ENCODE results near the gene SCGB3A2.

SCGB3A2 gene

DNA sequence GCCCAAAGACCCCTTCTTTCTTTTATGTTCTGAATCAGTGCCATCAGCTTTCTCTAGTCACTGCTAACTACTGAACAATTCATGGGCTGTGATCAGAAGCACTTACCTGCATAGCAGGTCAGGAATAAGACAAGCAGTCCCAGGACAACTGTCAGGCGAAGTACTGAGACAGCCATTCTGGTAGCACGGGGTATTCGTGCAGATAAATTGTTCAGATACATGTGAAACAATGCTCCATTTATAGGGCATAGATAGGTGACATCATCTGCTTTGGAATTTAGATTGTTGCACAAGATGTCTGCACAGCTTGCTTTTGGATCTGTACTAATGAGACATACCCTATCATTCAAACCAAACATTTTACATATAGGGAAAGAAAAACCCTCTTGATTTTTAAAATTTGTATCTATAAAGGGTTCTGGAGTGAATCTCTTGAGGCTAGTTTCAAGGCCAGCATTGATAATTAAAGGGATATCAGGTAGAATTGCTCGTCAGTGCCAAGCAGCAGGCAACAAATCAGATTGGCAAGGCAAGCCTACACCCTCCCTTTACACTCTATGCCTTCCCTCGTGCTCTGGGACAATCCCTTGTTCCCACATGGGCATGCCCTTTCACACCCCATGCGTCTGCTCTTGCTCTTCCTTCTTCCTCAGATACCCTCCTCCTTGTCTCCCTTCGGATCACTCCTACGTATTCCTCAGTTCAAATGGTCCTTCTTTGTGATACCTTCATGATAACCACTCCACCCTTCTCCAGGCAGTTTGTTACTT lies 28.0 kb downstream of the SCGB3A2 start, which contains the start of gene C5orf46:
C5orf46 (minus strand) TSS at position 213 of the 770 bp plus-strand sequence; CDS start at position 176, 37 bp downstream.
- no peak for DNase-seq

DNA sequence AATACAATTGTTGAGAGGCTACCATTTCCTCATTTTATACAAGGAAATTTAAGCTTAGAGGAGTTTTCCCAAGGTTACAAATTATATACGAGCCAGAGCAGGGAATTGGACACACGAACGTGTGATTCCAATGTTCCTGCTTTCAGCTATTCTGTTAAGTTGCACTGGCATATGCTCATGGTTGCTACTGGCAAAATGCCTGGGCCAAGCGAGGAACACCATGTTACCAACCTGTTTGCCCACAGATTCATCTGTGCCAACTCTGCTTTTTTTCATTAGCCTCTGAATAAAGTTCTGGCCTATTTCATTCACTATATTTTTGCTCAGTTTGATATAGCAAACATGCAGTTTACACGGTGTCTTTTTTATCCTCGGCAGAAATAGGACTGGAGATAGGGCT lies 32.9 kb downstream of the SCGB3A2 start:
- DNase-seq, result no peak

DNA sequence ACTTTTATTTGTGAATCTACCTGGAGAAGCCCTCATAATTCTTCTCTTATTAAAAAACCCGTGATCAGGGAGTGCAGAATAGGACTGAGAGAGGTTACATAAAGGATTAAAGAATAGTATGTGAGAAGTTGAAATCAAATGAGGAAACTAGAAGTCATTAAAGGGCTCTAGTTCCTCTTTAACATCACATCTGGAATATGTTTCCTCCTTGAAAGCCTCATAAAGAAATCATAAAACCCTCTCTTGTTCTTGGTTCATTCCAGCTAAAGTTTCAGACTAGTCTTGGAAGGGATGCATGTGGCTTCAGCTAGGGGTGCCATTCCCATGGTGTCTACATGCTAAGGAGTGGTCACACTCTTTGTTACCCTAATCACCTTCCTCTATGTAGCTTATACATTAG lies 33.5 kb downstream of the SCGB3A2 start:
- DNase-seq, result no peak

DNA sequence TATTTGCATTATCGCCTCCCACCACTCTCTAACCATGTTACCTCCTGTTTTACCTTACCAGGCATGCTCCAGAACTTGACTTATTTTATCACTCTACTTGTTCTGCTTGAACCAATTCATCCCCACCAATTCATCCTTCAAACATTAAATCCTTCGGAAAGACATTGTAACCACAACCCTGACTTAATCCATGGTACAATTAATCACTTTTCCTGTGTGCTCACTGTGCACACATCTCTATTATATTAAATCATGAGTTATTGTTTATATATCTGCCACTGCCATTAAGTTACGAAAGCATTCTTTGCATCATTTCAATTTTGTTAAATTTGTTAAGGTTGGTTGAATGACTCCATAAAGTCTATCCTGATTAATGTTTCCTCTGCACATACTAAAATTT lies 35.3 kb downstream of the SCGB3A2 start:
- no peak for DNase-seq

DNA sequence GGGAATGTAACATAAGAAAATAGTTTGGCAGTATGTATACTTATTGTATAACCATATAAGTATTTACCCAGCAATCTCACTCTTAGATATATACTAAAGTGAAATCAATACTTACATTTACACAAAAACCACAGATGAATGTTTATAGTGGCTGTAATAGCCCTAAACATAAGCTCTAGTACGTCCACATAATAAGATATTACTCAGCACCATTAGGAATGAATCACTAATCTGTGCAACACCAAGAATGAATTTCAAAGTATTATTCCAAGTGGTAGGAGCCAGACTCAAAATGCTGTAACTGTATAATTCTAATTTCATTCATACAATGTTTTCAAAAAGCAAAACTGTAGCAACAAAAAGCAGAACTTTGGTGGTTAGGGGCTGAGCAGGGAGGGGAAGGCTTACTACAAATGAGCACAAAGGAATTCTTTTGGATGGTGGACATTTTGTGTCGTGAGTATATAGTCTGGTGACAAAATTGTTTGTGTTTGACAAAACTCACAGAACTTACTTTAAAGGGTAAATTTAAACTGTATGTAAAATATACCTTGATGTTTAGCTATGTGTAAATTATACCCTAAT lies 39.7 kb downstream of the SCGB3A2 start:
- DNase-seq, result no peak

DNA sequence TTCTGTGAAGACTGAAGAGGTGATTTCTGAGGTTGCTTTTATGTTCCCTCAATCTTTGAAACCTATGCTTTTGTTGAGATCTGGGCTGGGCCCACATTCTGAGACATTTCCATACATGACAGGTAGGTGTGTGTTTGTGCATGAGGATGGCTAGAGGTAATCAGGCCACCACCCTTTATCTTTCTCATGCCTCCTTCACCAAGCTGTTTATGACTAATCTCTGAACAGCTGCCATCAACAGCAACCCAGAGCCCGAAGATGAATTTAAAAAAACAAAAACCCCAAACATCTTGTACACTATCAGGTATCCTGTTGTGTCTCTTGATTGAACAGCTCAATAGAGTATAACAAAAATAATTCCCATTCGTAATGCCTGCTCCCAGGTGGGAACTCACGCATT lies 40.4 kb downstream of the SCGB3A2 start:
- no peak for DNase-seq

DNA sequence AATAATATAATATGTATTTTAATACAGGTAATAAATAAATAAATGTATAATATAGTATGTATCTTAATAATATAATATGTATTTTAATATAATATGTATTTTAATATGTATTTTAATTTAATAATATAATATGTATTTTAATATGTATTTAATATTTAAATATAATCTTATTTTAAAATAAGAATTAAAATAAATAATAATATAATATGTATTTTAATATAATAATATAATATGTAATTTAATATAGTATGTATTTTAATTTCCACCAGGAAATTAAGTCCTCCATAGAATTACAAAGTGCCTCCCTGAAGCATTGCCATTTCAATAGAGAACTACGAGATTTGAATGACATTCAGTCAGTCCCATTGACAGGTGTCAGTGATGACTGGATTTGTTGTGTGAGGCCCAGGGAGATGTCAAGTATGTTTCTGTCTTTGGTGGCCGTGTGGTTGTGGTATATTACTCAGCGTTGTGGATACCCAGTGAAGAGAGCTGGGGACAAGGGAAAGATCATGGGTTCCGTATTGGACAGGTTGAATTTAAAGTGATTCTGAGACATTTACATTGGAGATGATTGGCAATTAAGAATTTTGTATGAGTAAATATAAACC lies 42.0 kb downstream of the SCGB3A2 start:
- no peak for DNase-seq

DNA sequence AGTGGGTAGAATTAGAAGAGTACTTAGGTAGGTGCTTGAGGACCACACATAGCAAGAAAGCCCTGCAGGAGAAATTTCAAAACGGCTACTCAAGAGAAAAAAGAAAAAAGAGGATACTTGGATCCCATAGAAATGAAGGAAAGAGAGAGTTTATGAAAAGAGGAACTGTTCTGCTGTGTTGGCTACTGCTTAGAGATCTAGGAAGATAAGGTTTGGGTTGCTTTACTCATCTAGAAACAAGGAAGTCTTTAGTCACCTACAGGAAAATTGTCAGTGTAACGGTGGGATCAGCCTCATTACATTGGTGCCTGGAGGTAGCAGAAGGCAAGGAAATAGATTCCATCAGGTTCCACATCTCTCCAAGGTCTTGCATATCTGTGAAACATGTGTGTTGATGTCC lies 42.6 kb downstream of the SCGB3A2 start:
- DNase-seq, result no peak

DNA sequence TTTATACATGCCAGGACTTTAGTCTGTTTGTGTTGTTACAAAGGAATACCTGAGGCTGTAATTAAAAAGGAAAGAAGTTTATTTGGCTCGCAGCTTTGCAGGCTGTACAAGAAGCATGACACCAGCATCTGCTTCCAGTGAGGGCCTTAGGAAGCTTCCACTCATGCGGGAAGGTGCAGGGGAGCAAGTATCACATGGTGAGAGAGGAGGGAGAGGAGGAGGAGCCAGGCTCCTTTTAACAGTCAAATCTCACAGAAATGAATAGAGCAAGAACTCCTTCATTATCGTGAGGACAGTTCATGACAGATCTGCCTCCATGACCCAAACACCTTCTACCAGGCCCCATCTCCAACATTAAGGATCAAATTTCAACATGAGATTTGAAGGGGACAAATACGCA lies 46.5 kb downstream of the SCGB3A2 start:
- no peak for DNase-seq

DNA sequence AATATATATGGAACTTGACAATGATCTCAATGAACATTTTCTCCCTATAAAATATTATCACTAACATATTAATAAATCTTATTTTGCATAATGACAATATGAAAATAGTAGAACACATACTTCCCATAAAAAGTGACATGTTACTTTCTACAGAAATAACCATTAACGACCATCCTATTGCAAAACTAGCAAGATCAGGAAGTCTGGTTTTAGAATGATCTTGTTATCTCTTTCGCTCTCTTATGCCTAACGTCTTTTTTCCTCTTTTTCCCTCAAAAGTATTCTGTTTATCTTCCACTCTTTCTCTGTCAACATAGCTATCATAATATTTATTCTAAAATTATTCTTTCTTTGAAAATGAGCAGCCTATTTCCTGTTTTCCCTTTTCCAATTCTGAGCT lies 49.4 kb downstream of the SCGB3A2 start:
- no peak for DNase-seq

DNA sequence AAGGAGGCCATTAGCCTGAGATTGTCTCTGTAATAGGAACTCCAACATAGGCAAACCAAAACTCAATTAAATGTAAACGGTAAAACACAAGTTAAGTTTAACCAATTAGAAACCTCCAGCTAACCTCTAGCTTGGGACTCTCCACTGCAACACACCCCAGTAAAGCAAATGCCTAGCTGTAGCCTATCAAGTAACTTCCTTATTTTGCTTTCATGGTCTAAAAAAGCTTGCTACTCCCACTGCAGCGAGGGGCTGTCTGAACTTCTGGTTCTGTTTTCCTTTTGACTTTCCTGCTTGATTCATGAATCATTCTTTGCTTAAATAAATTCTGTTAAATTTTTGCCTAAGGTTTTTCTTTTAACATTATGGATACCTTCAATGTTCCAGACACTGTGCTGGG lies 52.3 kb downstream of the SCGB3A2 start:
- no peak for DNase-seq

Measured in activated CD8-positive, alpha-beta memory T cell treated with anti-CD3 and anti-CD28 coated beads, Interleukin-2, amount 50 U/mL, for 48 hours (primary cell).